Amygdala (tissue), 56 donors: Measurements from ENCODE around the gene ALB.
"Not testable (repeated sequence)": the region's sequence is repeated elsewhere in the genome, so short reads cannot be mapped to it uniquely, and the experiment has no call there.

Source experiments
- DNase-seq, 56 donors: peaks; one replicate each; lab custom pipeline; 2025; lab: John Stamatoyannopoulos, UW

ALB gene

GRCh38 chr4:73404042-73404441, at the start of gene ALB:
TSS of gene ALB (plus strand) at chr4:73404287. CDS start at chr4:73404328, 41 bp downstream.
- no peak for DNase-seq

DNA sequence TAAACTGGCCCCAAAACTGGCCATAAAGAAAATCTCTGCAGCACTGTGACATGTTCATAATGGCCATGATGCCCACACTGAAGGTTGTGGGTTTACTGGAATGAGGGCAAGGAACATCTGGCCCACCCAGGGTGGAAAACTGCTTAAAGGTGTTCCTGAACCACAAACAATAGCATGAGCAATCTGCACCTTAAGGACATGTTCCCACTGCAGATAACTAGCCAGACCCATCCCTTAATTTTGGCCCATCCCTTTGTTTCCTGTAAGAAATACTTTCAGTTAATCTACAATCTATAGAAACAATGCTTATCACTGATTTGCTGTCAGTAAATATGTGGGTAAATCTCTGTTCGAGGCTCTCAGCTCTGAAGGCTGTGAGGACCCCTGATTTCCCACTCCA, 46.9 kb upstream of the ALB start:
- DNase-seq = not testable (repeated sequence)

DNA sequence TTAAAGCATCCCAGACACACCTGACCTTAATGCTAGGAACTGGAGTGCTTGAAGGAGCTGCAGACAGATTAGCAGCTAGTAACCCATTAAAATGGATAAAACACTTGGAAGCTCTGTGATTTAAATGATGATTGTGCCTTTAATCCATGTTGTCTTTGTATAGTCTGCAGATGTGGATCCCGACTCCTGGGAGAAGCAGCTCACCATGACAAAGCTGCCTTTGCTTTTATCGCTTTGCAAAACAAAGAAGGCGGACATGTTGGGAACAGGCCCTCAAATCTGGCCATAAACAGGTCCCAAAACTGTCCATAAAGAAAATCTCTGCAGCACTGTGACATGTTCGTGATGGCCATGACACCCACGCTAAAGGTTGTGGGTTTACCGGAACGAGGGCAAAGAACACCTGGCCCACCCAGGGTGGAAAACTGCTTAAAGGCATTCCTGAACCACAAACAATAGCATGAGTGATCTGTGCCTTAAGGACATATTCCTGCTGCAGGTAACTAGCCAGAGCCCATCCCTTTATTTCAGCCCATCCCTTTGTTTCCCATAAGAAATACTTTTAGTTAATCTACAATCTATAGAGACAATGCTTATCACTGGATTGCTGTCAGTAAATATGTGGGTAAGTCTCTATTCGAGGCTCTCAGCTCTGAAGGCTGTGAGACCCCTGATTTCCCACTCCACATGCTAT, 34.4 kb upstream of the ALB start:
- not testable (repeated sequence) for DNase-seq

GRCh38 chr4:73375328-73375741, 28.8 kb upstream of the ALB start:
- DNase-seq = no peak

GRCh38 chr4:73376251-73376650, 27.8 kb upstream of the ALB start:
- no peak for DNase-seq

DNA sequence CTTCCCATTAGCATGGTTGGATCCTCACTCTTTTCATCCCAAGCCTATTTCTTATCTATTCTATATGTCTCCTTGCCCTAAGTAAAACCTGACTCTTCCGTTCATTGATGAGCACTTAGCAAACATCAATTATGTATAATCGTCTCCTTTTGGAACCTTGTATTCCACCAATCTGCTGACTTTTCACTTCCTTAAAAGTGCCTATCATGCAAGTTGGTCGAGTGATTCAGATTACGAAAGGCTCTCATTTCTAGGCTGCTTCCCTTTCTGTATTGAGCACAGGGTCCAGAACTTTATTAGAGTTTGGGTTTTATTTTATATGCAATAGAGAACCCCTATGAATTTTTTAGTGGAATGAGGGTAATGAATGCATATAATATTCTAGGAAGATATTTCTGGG, 27.1 kb upstream of the ALB start:
- no peak for DNase-seq

DNA sequence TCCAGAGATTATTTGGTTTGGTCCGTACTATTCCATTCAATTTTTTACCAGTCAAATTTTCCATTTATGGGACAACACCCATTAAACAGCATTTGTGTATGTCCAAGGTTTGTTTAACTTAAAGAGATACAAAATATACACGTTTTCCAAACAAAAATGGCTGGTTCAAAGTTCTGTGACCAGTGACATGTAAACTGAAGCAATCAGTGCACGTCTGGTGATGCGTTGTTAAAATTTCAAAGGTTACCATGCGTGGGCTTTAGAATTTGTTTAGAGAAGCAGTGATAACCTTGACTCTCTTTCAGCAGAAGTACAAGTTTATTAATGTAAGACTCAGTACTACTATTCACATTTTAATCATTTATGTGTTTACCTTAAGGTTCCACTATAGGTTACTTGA, 25.2 kb upstream of the ALB start:
- no peak for DNase-seq

DNA sequence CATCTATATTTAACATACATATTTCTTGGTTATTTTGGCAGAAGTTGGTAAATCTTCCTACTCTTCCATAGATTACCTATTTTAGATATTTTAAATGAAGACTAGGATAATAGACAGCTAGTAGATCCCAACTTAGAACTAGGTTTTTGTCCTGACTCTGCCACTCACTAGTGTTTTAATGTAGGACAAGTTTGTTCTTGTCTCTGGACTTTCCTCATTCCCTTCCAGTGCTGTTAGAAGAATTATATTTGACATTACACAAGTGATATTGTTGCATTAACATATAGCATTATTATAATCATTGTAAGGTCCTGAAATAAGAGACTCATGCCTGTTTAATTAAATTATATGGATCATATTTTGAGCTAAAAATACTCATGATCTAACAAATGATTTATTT, 24.1 kb upstream of the ALB start:
- DNase-seq = no peak

- DNase-seq = no peak
These were observed 22.9 kb upstream of the ALB start for GRCh38 chr4:73381214-73381613.

DNA sequence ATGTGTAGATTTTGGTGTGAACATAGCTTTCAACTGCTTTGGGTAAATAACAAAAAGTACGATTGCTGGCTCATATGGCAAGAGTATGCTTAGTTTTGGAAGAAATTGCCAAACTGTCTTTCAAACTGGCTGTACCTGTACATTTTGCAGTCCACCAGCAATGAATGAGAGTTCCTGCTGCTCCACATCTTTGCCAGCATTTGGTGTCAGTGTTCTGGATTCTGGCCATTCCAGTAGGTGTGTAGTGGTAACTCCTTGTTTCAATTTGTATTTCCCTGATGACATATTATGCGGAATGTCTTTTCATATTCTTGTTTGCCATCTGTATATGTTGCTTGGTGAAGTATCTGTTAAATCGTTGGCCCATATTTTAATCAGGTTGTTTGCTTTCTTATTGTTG, 20.6 kb upstream of the ALB start:
- no peak for DNase-seq

- no peak for DNase-seq
These were observed 16.5 kb upstream of the ALB start for GRCh38 chr4:73387552-73387951.

DNA sequence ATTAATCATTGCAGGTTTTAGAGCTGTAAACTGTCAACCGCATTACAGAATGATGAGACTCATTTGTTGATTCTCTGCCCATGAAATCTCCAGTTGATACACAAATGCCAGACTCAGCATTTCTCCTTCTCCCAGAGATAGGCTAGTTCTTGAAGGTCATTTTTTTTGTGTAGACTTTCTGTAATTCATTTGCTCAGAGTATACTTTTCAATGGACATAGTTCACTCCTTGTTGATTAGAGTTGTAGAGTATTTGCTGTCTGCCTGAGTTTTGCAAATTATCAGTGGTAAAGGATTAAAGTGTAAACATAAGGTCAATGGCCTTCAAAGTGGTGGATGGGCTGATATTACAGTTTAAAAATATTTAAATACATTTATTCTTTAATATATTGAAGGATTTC, 15.2 kb upstream of the ALB start:
- no peak for DNase-seq

- not testable (repeated sequence) for DNase-seq
These were observed 14.4 kb upstream of the ALB start for GRCh38 chr4:73389663-73390062.

- no peak for DNase-seq
These were observed 12.3 kb upstream of the ALB start for GRCh38 chr4:73391774-73392173.

- DNase-seq = no peak
These were observed 11.2 kb upstream of the ALB start for GRCh38 chr4:73392936-73393335.

GRCh38 chr4:73396304-73396703, 7.8 kb upstream of the ALB start:
- no peak for DNase-seq

DNA sequence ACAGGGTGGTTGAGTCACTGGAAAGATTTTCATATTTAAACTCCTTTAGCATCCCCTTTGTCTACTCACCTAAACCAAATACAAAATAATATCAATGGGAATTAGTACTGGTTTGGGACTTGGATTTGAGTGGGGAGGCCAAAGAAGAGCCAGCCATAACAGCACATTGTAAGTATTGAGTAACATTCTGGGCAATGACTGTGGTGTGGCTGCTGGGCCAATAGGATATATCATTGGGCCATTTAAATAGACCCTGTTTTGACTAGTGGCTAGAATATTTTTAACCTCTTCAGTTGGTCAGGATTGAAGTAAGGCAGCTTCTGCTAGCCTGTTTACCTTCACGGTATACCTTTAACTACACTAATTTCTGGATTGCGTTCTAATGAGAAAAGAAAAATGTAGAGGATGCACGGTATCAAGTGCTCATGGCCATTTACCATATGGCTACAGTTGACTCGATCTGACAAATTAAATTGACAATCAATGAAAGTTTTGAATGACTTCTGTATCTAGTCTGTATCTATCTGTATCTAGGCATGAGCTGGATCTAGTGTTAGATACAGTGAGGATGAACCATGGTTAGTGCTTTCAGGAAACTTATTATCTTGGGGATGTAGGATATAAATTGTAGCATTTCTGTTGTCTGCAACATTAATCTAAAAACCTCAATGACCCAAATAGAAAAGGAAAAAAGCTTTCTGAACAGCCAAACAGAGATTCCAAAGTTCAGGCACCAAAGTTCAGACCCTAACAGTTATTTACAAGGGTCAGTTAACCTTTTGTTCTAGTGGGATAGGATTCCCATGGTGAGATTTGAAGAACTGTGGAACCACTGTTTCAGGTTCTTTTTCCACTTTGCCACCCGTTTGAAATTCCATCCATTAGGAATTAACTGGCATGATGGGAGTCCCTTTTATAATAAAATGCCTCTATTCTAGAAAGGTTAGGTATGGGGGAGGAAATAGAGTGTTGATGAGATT, 6.8 kb upstream of the ALB start:
- DNase-seq = no peak

DNA sequence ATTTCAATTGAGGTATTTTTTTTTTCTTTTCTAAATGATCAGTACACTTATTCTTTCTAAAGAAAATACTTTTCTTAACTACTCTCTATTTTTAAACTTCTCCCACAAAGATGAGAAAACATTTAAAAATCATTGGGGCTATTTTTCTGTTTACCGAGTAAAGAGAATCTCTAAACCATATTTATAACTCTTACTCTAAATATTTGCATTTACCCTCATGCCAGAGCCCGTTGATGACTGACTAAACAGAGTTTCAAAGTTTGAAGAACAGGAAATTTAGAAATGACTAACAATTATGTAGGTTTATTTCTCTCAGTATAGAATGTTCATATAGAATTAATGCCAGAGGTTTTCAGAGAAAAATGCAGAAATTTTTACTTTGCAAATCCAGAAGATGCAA, 2.7 kb upstream of the ALB start:
- no peak for DNase-seq

DNA sequence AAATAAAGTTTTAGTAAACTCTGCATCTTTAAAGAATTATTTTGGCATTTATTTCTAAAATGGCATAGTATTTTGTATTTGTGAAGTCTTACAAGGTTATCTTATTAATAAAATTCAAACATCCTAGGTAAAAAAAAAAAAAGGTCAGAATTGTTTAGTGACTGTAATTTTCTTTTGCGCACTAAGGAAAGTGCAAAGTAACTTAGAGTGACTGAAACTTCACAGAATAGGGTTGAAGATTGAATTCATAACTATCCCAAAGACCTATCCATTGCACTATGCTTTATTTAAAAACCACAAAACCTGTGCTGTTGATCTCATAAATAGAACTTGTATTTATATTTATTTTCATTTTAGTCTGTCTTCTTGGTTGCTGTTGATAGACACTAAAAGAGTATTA, 370 bp downstream of the ALB start:
- no peak for DNase-seq

DNA sequence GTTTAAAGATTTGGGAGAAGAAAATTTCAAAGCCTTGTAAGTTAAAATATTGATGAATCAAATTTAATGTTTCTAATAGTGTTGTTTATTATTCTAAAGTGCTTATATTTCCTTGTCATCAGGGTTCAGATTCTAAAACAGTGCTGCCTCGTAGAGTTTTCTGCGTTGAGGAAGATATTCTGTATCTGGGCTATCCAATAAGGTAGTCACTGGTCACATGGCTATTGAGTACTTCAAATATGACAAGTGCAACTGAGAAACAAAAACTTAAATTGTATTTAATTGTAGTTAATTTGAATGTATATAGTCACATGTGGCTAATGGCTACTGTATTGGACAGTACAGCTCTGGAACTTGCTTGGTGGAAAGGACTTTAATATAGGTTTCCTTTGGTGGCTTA, 1.1 kb downstream of the ALB start:
- DNase-seq = no peak

DNA sequence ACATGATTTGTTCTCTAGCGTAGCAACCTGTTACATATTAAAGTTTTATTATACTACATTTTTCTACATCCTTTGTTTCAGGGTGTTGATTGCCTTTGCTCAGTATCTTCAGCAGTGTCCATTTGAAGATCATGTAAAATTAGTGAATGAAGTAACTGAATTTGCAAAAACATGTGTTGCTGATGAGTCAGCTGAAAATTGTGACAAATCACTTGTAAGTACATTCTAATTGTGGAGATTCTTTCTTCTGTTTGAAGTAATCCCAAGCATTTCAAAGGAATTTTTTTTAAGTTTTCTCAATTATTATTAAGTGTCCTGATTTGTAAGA, 2.4 kb downstream of the ALB start:
- DNase-seq = no peak

DNA sequence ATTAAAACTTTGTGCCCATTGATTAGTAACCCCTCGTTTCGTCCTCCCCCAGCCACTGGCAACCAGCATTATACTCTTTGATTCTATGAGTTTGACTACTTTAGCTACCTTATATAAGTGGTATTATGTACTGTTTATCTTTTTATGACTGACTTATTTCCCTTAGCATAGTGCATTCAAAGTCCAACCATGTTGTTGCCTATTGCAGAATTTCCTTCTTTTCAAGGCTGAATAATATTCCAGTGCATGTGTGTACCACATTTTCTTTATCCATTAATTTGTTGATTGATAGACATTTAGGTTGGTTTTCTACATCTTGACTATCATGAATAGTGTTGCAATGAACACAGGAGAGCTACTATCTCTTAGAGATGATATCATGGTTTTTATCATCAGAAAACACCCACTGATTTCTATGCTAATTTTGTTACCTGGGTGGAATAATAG, 3.2 kb downstream of the ALB start:
- DNase-seq = no peak
